Activated naive CD4-positive, alpha-beta T cell treated with anti-CD3 and anti-CD28 coated beads for 36 hours (primary cell): ENCODE results near the gene KHNYN. TPM values are rescaled to one million over a fixed set of nuclear protein-coding genes. Genes with fewer than 3 reads are reported as not detected.
A peak's percentile ranks its signal among the peaks of the same experiment; 100 is the strongest.
"Not testable (repeated sequence)": the region's sequence is repeated elsewhere in the genome, so short reads cannot be mapped to it uniquely, and the experiment has no call there.

Source experiments
- CTCF ChIA-PET: fragments of 350-600 bp; sonication (Branson Sonifier 250); formaldehyde crosslinking; loops from one replicate; lab custom pipeline; 2021; ENCODE audit warnings: antibody characterized with exemption; lab: Charles Lee
- DNase-seq: peaks from one replicate; pipeline ENCODE4 v3.0.0-alpha.2; 2020
- H3K27ac Mint-ChIP-seq: one replicate; pipeline ENCODE4 v1.8.0; 2021; ENCODE audit warnings: mild to moderate bottlenecking, mixed read lengths
- H3K27me3 Mint-ChIP-seq: one replicate; pipeline ENCODE4 v1.8.0; 2021; ENCODE audit warnings: low read depth, mixed read lengths
- H3K36me3 Mint-ChIP-seq: one replicate; pipeline ENCODE4 v1.8.0; 2021; ENCODE audit warnings: low read depth, mixed read lengths
- H3K4me1 Mint-ChIP-seq: one replicate; pipeline ENCODE4 v1.8.0; 2021; ENCODE audit warnings: low read depth, mixed read lengths
- H3K4me3 Mint-ChIP-seq: one replicate; pipeline ENCODE4 v1.8.0; 2021; ENCODE audit warnings: mild to moderate bottlenecking, moderate library complexity, mixed read lengths
- H3K9me3 Mint-ChIP-seq: one replicate; pipeline ENCODE4 v1.8.0; 2021; ENCODE audit warnings: mixed read lengths
- intact Hi-C: fragments of 100-400 bp; cut with micrococcal nuclease; formaldehyde crosslinking; loops from one replicate; pipeline ENCODE4 v1.15.1; 2023
- total RNA-seq, 2 experiments: library from RNA; stranded (reverse); gene quantifications; one replicate each; pipeline ENCODE4 v1.2.3, GENCODE V29; 2021

KHNYN gene
- total RNA-seq, 2 experiments from 2014 or later = 59.8 to 62.5 TPM

GRCh38 chr14:24442240-24443052, 12.7 kb downstream of the KHNYN start, which contains the start of gene SDR39U1:
Gene SDR39U1 (minus strand): TSS chr14:24442776. CDS start chr14:24442769, 7 bp downstream.
- H3K36me3 Mint-ChIP-seq = peaks cover 27% of the 10 kb centered on the region
- H3K9me3 Mint-ChIP-seq = no peaks in the 10 kb centered on the region
- H3K27me3 Mint-ChIP-seq = no peaks in the 10 kb centered on the region
- H3K4me3 Mint-ChIP-seq = peak within 1 kb of the TSS; percentile 89
- peaks cover 39% of the 10 kb centered on the region for H3K4me1 Mint-ChIP-seq
- DNase-seq = peak; percentile 99
- intact Hi-C loops = loop anchor here (1.0 to 5.0 kb wide), 17 partner anchors 11 to 973 kb away; partner anchors contain the start of genes CARMIL3, CHMP4A, DCAF11 and EMC9
- H3K27ac Mint-ChIP-seq = peak within 1 kb of the TSS; percentile 98
- CTCF ChIA-PET = interaction anchor here (0.6 to 5.4 kb wide), 10 partner anchors 9 to 217 kb away, joined by 3 to 63 read pairs (median 5); partner anchors contain the start of genes CBLN3, KHNYN and RIPK3

- Mint-ChIP-seq H3K27me3 (no peaks in the 10 kb centered on the region), H3K4me1 (peaks cover 33% of the 10 kb centered on the region), H3K27ac (peak overlapping the region; percentile 98), H3K9me3 (no peaks in the 10 kb centered on the region), H3K36me3 (peaks cover 24% of the 10 kb centered on the region), H3K4me3 (peak overlapping the region; percentile 89)
- intact Hi-C loops = loop anchor here (2.0 to 5.0 kb wide), 4 partner anchors 38 to 391 kb away; partner anchors contain the start of genes CARMIL3, IPO4 and PCK2
- CTCF ChIA-PET = interaction anchor here (0.6 to 5.4 kb wide), 5 partner anchors 10 to 197 kb away, joined by 3 to 63 read pairs (median 5); partner anchors contain the start of genes CBLN3 and KHNYN
- no peak for DNase-seq
Measured at GRCh38 chr14:24443053-24443665, 13.4 kb downstream of the KHNYN start.

GRCh38 chr14:24450828-24451227, 21.1 kb downstream of the KHNYN start:
- not testable (repeated sequence) for DNase-seq, H3K27ac Mint-ChIP-seq, H3K4me3 Mint-ChIP-seq

GRCh38 chr14:24456980-24457379, 27.2 kb downstream of the KHNYN start:
- intact Hi-C loops = no loop called here
- Mint-ChIP-seq H3K4me1 (peaks cover 4% of the 10 kb centered on the region), H3K4me3 (no peak overlapping the region), H3K36me3 (peaks cover 14% of the 10 kb centered on the region), H3K27ac (peak overlapping the region; percentile 51), H3K9me3 (peaks cover 14% of the 10 kb centered on the region), H3K27me3 (no peaks in the 10 kb centered on the region)
- CTCF ChIA-PET = interaction anchor here (0.6 to 1.5 kb wide), 5 partner anchors 25 to 260 kb away, joined by 3 read pairs; no protein-coding TSS in a partner anchor
- DNase-seq = peak; percentile 39

More at GRCh38 chr14:24450828-24451227, 21.1 kb downstream of the KHNYN start:
- H3K9me3 Mint-ChIP-seq, H3K4me1 Mint-ChIP-seq, H3K27me3 Mint-ChIP-seq, intact Hi-C loops, CTCF ChIA-PET: not testable (repeated sequence)
- H3K36me3 Mint-ChIP-seq = peaks cover 20% of the 10 kb centered on the region

- no peaks in the 10 kb centered on the region for H3K27me3 Mint-ChIP-seq
- intact Hi-C loops = no loop called here
- no peak overlapping the region for H3K4me3 Mint-ChIP-seq
- no peak for DNase-seq
- CTCF ChIA-PET = interaction anchor here (0.9 kb wide), 1 partner anchor 25 kb away, joined by 4 read pairs; no protein-coding TSS in a partner anchor
- H3K4me1 Mint-ChIP-seq = peaks cover 12% of the 10 kb centered on the region
- peaks cover 12% of the 10 kb centered on the region for H3K9me3 Mint-ChIP-seq
- peaks cover 6% of the 10 kb centered on the region for H3K36me3 Mint-ChIP-seq
- no peak overlapping the region for H3K27ac Mint-ChIP-seq
Measured at GRCh38 chr14:24458736-24459135, 29.0 kb downstream of the KHNYN start.

- Mint-ChIP-seq H3K4me3 (no peak overlapping the region), H3K27me3 (no peaks in the 10 kb centered on the region), H3K4me1 (peaks cover 18% of the 10 kb centered on the region), H3K36me3 (peaks cover 3% of the 10 kb centered on the region), H3K9me3 (peaks cover 8% of the 10 kb centered on the region), H3K27ac (no peak overlapping the region)
- CTCF ChIA-PET = no interaction called here
- intact Hi-C loops = no loop called here
- DNase-seq = no peak
Measured at GRCh38 chr14:24459331-24459730, 29.6 kb downstream of the KHNYN start.

GRCh38 chr14:24461336-24461735, 31.6 kb downstream of the KHNYN start:
- no peaks in the 10 kb centered on the region for H3K36me3 Mint-ChIP-seq
- CTCF ChIA-PET = interaction anchor here (1.0 kb wide), 1 partner anchor 249 kb away, joined by 3 read pairs; no protein-coding TSS in a partner anchor

GRCh38 chr14:24463017-24463883, 33.5 kb downstream of the KHNYN start:
- peak overlapping the region; percentile 67 for H3K27ac Mint-ChIP-seq
- no peak overlapping the region for H3K4me3 Mint-ChIP-seq
- intact Hi-C loops = loop anchor here (1.0 kb wide), 1 partner anchor 210 kb away; no protein-coding TSS in a partner anchor
- H3K36me3 Mint-ChIP-seq = no peaks in the 10 kb centered on the region
- CTCF ChIA-PET = interaction anchor here (0.6 kb wide), 1 partner anchor 247 kb away, joined by 3 read pairs; the partner anchor contains the start of gene MDP1
- DNase-seq = no peak
- H3K27me3 Mint-ChIP-seq = no peaks in the 10 kb centered on the region
- H3K4me1 Mint-ChIP-seq = peaks cover 35% of the 10 kb centered on the region
- H3K9me3 Mint-ChIP-seq = no peaks in the 10 kb centered on the region

More at GRCh38 chr14:24461336-24461735, 31.6 kb downstream of the KHNYN start:
- DNase-seq = no peak
- H3K4me3 Mint-ChIP-seq = no peak overlapping the region
- H3K27me3 Mint-ChIP-seq = no peaks in the 10 kb centered on the region
- H3K9me3 Mint-ChIP-seq = peaks cover 7% of the 10 kb centered on the region
- peaks cover 36% of the 10 kb centered on the region for H3K4me1 Mint-ChIP-seq
- H3K27ac Mint-ChIP-seq = no peak overlapping the region
- intact Hi-C loops = no loop called here

- H3K9me3 Mint-ChIP-seq = no peaks in the 10 kb centered on the region
- DNase-seq = no peak
- intact Hi-C loops = loop anchor here (1.0 kb wide), 2 partner anchors 22 to 209 kb away; partner anchors contain the start of gene SDR39U1
- H3K27ac Mint-ChIP-seq = peak overlapping the region; percentile 71
- H3K4me1 Mint-ChIP-seq = peaks cover 39% of the 10 kb centered on the region
- CTCF ChIA-PET = interaction anchor here (0.7 to 1.9 kb wide), 2 partner anchors 105 to 131 kb away, joined by 3 to 7 read pairs; no protein-coding TSS in a partner anchor
- no peak overlapping the region for H3K4me3 Mint-ChIP-seq
- no peaks in the 10 kb centered on the region for H3K27me3 Mint-ChIP-seq
- H3K36me3 Mint-ChIP-seq = no peaks in the 10 kb centered on the region
Measured at GRCh38 chr14:24463884-24464785, 34.4 kb downstream of the KHNYN start.

- Mint-ChIP-seq H3K4me3 (no peak overlapping the region), H3K36me3 (no peaks in the 10 kb centered on the region), H3K27ac (peak overlapping the region; percentile 16), H3K27me3 (no peaks in the 10 kb centered on the region), H3K4me1 (peaks cover 39% of the 10 kb centered on the region), H3K9me3 (peaks cover under 1% of the 10 kb centered on the region)
- CTCF ChIA-PET = interaction anchor here (0.6 to 1.9 kb wide), 3 partner anchors 17 to 374 kb away, joined by 3 to 8 read pairs (median 7); no protein-coding TSS in a partner anchor
- intact Hi-C loops = no loop called here
- DNase-seq = peak; percentile 53
Measured at GRCh38 chr14:24465368-24465767, 35.6 kb downstream of the KHNYN start.
